ENCODE data around the gene WNT5A. TPM values are rescaled to one million over a fixed set of nuclear protein-coding genes. Genes with fewer than 3 reads are reported as not detected.

Gene WNT5A
- total and polyA plus RNA-seq, 2 of the 4 experiments (the other 2 are of a cell fraction), result 224 to 231 TPM

DNA sequence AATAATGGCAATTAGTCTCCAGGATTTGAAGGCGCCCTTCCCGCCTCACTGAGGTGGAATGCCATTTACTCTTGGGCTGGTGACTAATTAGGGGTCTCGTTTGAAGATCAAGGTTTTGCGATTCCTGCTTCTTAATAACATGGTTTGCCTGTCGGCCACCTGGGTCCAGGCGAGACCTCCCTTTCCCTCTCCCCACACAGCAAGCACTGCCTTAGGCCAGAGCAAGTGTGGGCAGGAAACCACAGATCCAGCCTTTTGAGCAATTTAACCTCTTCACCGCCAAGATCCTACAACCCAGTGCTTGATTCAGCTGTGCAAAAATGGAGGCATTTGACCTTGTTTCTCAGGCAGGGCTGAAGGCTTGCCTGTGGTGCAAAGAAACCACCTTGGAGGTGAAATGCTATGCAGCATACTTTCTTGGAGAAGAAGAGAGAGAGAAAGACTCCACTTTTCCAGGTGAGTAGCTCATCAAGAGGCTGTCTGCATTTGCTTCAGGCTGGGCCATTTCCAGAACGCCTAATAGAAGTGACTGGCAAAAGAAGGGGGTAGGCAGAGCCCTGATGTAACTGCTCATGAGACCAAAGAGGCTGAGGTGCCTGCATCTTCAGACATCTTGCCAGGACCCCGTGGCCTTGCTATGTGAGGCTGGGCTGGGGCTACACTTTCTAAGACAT lies 34.1 kb upstream of the WNT5A start (continued):
- no peak for TF ChIP-seq CHD1 (IDR thresholded peaks at IDR 0.05; ENCODE audit: low read depth, low read length)
- TF ChIP-seq MXI1 (IDR thresholded peaks at IDR 0.05; ENCODE audit: borderline replicate concordance, low read depth, low read length), result no peak
- TF ChIP-seq RCOR1 (IDR thresholded peaks at IDR 0.05; ENCODE audit: insufficient replicate concordance, low read length), result no peak
- TF ChIP-seq POLR2A (IDR thresholded peaks at IDR 0.05; ENCODE audit: low read depth, low read length), result no peak

DNA sequence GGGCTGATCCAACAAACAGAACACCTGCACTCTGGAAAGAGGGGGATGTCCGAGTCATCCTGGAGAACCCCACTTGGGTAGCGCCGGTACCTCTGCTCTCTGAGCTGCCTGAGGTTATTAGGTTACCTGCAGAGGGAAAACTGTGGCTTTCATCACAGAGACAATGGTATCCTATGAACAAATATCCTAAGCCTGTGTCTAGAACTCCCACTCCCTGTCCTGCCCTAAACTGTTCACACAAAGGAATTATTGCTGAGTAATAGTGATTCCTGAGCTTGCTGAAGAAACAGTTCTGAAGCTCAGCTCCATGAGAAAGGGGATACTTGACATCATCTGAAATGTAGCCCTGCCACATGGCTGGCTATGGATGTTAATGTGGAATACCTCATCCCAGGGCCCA lies 31.9 kb upstream of the WNT5A start:
- H4K91ac ChIP-seq (ENCODE audit: insufficient read depth, low read depth, low read length), result peak overlapping the region; percentile 19; the same call in 1 of the 2 replicates
- peak overlapping the region; percentile 75 for H3K18ac ChIP-seq (ENCODE audit: low read depth, low read length)
- no peak for TF ChIP-seq BHLHE40 (IDR thresholded peaks at IDR 0.05; ENCODE audit: low read depth, low read length)
- peak; percentile 68 for TF ChIP-seq MAFK (IDR thresholded peaks at IDR 0.05; ENCODE audit: low read depth, low read length)
- peak; percentile 90 for TF ChIP-seq NFE2L2 (IDR thresholded peaks at IDR 0.05; ENCODE audit: low read depth, low read length)
- TF ChIP-seq POLR2A (IDR thresholded peaks at IDR 0.05; ENCODE audit: low read depth, low read length), result no peak
- H3K9me3 ChIP-seq (ENCODE audit: control insufficient read depth, insufficient read depth, low read length), result no peaks in the 10 kb centered on the region
- peak overlapping the region; percentile 45 for H2BK120ac ChIP-seq (ENCODE audit: low read depth, low read length)
- peak; percentile 74 for ATAC-seq (ENCODE audit: low read depth)
- CTCF ChIA-PET, result interaction anchor here (0.8 kb wide), 1 partner anchor 203 kb away, joined by 3 read pairs; no protein-coding TSS in a partner anchor
- peak overlapping the region; percentile 70 for H4K5ac ChIP-seq (ENCODE audit: low read depth, low read length)
- 0 out of 2 replicates have a peak overlapping the region, but pooled peaks have one; percentile 19 for H3K9ac ChIP-seq (ENCODE audit: low read depth, low read length)
- H3K56ac ChIP-seq (ENCODE audit: extremely low read depth, insufficient read depth, low read length), result no peak overlapping the region
- no peaks in the 10 kb centered on the region for H3K27me3 ChIP-seq (ENCODE audit: control insufficient read depth, insufficient read depth, low read length)
- 0 out of 2 replicates have a peak overlapping the region, but pooled peaks have one; percentile 0 for H3K14ac ChIP-seq (replicated peaks; ENCODE audit: low read depth, low read length)
- BruUV-seq (replicated peaks), result no TSS peak
- H2AFZ ChIP-seq (replicated peaks; ENCODE audit: low read length, poor library complexity), result peak overlapping the region; percentile 34
- H4K8ac ChIP-seq (ENCODE audit: low read depth in 2 of 2, low read length in 2 of 2), result peak overlapping the region in 1 of 2 experiments; percentile 57; a peak in 1 of 4 replicates
- dilution Hi-C loops (cut with HindIII; ENCODE audit: low sequenced_read_pairs, unreplicated experiment), result no loop called here
- no peak overlapping the region for H2AK9ac ChIP-seq (replicated peaks; ENCODE audit: low read depth, low read length, poor library complexity)
- no peaks in the 10 kb centered on the region for H3K79me1 ChIP-seq (ENCODE audit: low read depth in 1 of 2, low read length in 2 of 2)
- WGBS, 2 experiments (ENCODE audit: extremely low coverage in 2 of 2, insufficient read length in 1 of 2), result no CpG with 5 or more reads among the region's 3 CpGs
- peak overlapping the region; percentile 24; the same call in 1 of the 2 replicates for H3K4me2 ChIP-seq (ENCODE audit: low read depth, low read length)
- H3K4me1 ChIP-seq (ENCODE audit: control insufficient read depth, insufficient read depth, low read length), result peaks cover 13% of the 10 kb centered on the region
- POLR2A ChIA-PET (ENCODE audit: unreplicated experiment), result no interaction called here
- H2BK20ac ChIP-seq (ENCODE audit: low read depth, low read length), result peak overlapping the region; percentile 42; the same call in 1 of the 2 replicates
- no peak overlapping the region for H3K23ac ChIP-seq (ENCODE audit: low read depth, low read length)
- peak overlapping the region; percentile 31; the same call in 1 of the 2 replicates for H3K27ac ChIP-seq (ENCODE audit: insufficient read depth, low read length)
- H2BK15ac ChIP-seq (ENCODE audit: low read depth, low read length), result no peak overlapping the region
- no peaks in the 10 kb centered on the region for H3K36me3 ChIP-seq (ENCODE audit: control insufficient read depth, insufficient read depth, low read length)
- H4K20me1 ChIP-seq (ENCODE audit: insufficient read depth, low read length), result no peaks in the 10 kb centered on the region
- H2AK5ac ChIP-seq (ENCODE audit: low read depth, low read length), result no peak overlapping the region
- intact Hi-C loops (cut with micrococcal nuclease), result no loop called here
- DNase-seq, result peak; percentile 80
- in situ Hi-C loops (cut with MboI; ENCODE audit: low sequenced_read_pairs), result no loop called here
- peak overlapping the region; percentile 3 for H2BK5ac ChIP-seq (ENCODE audit: low read depth, low read length, poor library complexity, severe bottlenecking)
- no peak overlapping the region for H3K4me3 ChIP-seq (ENCODE audit: insufficient read depth, low read depth, low read length)
- H3K9me1 ChIP-seq (ENCODE audit: insufficient read depth, low read length), result peaks cover 9% of the 10 kb centered on the region; the same call in 1 of the 2 replicates
- peak overlapping the region; percentile 44 for H3K4ac ChIP-seq (ENCODE audit: low read depth, low read length)

Measured in IMR-90 (cell line).